Endothelial cell of umbilical vein (primary cell): ENCODE measurements around the gene PPP5C. TPM values are rescaled to one million over a fixed set of nuclear protein-coding genes. Genes with fewer than 3 reads are reported as not detected.

ENCODE experiments used
- BruUV-seq: library from RNA; stranded (reverse); fragments of 400-500 nt; replicated peaks from 2 replicates; lab custom pipeline; 2021; lab: Mats Ljungman, UMichigan
- CTCF ChIA-PET: fragments of 300-600, 350-600 bp; sonication (Branson Sonifier 250); formaldehyde crosslinking; loops from one replicate; lab custom pipeline; 2021; ENCODE audit warnings: antibody characterized with exemption, inconsistent platforms; lab: Charles Lee
- POLR2A ChIA-PET: fragments of 300-600, 350-600 bp; sonication (Branson Sonifier 250); formaldehyde crosslinking; loops from one replicate; lab custom pipeline; 2021; ENCODE audit warnings: antibody characterized with exemption, inconsistent platforms; lab: Charles Lee
- DNase-seq: peaks from one replicate; pipeline ENCODE4 v3.0.0-alpha.2; 2011; ENCODE audit warnings: low read depth, low spot score
- FAIRE-seq: peaks from 2 replicates; lab custom pipeline; 2011; peaks lifted over from hg19 to GRCh38; lab: Jason Lieb, UNC
- H2AFZ ChIP-seq: 2 replicates; pipeline ENCODE4 v1.6.0; 2012; ENCODE audit warnings: low read depth, low read length, control low read depth, inconsistent platforms
- H3K27ac ChIP-seq: 2 replicates; pipeline ENCODE4 v1.5.1; 2011; ENCODE audit warnings: low read depth, mild to moderate bottlenecking, control low read depth, low read length, moderate library complexity; ENCODE audit not compliant: insufficient read depth
- H3K27me3 ChIP-seq, 2 experiments: 2 replicates each; pipeline versions ENCODE4 v1.6.0 to v1.6.1; 2011; ENCODE audit warnings: low read length in 2 of 2, mixed read lengths in 1 of 2; ENCODE audit not compliant: control insufficient read depth in 2 of 2, insufficient read depth in 2 of 2
- H3K36me3 ChIP-seq, 2 experiments: 2 replicates in 1 of 2; 3 replicates in 1 of 2; pipeline ENCODE4 v1.5.1; 2011; ENCODE audit warnings: low read length in 2 of 2, mild to moderate bottlenecking in 1 of 2, moderate library complexity in 1 of 2; ENCODE audit not compliant: control insufficient read depth in 2 of 2, insufficient read depth in 2 of 2; ENCODE audit errors: extremely low read depth in 1 of 2
- H3K4me1 ChIP-seq: 3 replicates; pipeline ENCODE4 v1.5.1; 2011; ENCODE audit warnings: mild to moderate bottlenecking, low read length; ENCODE audit not compliant: control insufficient read depth, insufficient read depth; ENCODE audit errors: extremely low read depth
- H3K4me2 ChIP-seq: 2 replicates; pipeline ENCODE4 v1.6.1; 2011; ENCODE audit warnings: low read length, control low read depth, mixed read lengths; ENCODE audit not compliant: insufficient read depth
- H3K4me3 ChIP-seq, 3 experiments: fragments of 200-600 bp in 1 of 3; sonication (generic), shearing (Covaris generic) in 1 of 3; replicated peaks in 1 of 3; 2 replicates each; pipeline ENCODE4 v1.5.1; 2011 to 2016; ENCODE audit warnings: control low read depth in 3 of 3, low read length in 3 of 3, mild to moderate bottlenecking in 2 of 3, inconsistent platforms in 1 of 3, low read depth in 1 of 3, moderate library complexity in 1 of 3; ENCODE audit not compliant: insufficient read depth in 1 of 3
- H3K79me2 ChIP-seq: 2 replicates; pipeline ENCODE4 v1.6.0; 2012; ENCODE audit warnings: low read length, inconsistent platforms; ENCODE audit not compliant: control insufficient read depth, insufficient read depth
- H3K9ac ChIP-seq: replicated peaks from 2 replicates; pipeline ENCODE3; 2011; ENCODE audit warnings: low read length, control low read depth; ENCODE audit not compliant: insufficient read depth; ENCODE audit errors: extremely low read depth
- H3K9me1 ChIP-seq: replicated peaks from 3 replicates; pipeline ENCODE4 v1.6.0; 2011; ENCODE audit warnings: mild to moderate bottlenecking, low read length; ENCODE audit not compliant: control insufficient read depth, insufficient read depth; ENCODE audit errors: extremely low read depth
- H3K9me3 ChIP-seq: replicated peaks from 2 replicates; pipeline ENCODE4 v1.5.1; 2012; ENCODE audit warnings: low read length, inconsistent platforms; ENCODE audit not compliant: control insufficient read depth, insufficient read depth
- H4K20me1 ChIP-seq: replicated peaks from 2 replicates; pipeline ENCODE3; 2011; ENCODE audit warnings: mild to moderate bottlenecking, low read length; ENCODE audit not compliant: control insufficient read depth, insufficient read depth; ENCODE audit errors: extremely low read depth
- CTCF ChIP-seq, 2 donors: IDR thresholded peaks; 1 replicate in 1 of 2; 2 replicates in 1 of 2; pipeline ENCODE4 v1.5.1; 2011; ENCODE audit warnings: low read length in 2 of 2, mild to moderate bottlenecking in 2 of 2, moderate library complexity in 2 of 2, control low read depth in 1 of 2, inconsistent platforms in 1 of 2, low read depth in 1 of 2; ENCODE audit not compliant: insufficient read depth in 1 of 2; ENCODE audit errors: extremely low read depth in 1 of 2
- FOS ChIP-seq: IDR thresholded peaks from 2 replicates; pipeline ENCODE4 v1.6.1; 2011; ENCODE audit warnings: mild to moderate bottlenecking, low read length, moderate library complexity, borderline replicate concordance; ENCODE audit not compliant: insufficient read depth
- GATA2 ChIP-seq: IDR thresholded peaks from 2 replicates; pipeline ENCODE4 v1.7.0; 2011; ENCODE audit warnings: low read depth, mild to moderate bottlenecking, moderate library complexity, mixed read lengths, low read length; ENCODE audit not compliant: insufficient read length, insufficient read depth
- JUN ChIP-seq: IDR thresholded peaks from 2 replicates; pipeline ENCODE4 v1.6.1; 2011; ENCODE audit warnings: borderline replicate concordance, low read depth; ENCODE audit not compliant: insufficient read length, insufficient read depth
- MAX ChIP-seq: IDR thresholded peaks from 2 replicates; pipeline ENCODE4 v1.6.1; 2011; ENCODE audit not compliant: insufficient read depth, insufficient read length
- POLR2A ChIP-seq: IDR thresholded peaks from 2 replicates; pipeline ENCODE4 v1.6.1; 2012; ENCODE audit warnings: low read depth, mild to moderate bottlenecking, control low read depth, low read length
- POLR2AphosphoS5 ChIP-seq: IDR thresholded peaks from 2 replicates; pipeline ENCODE4 v1.6.1; 2012; ENCODE audit warnings: low read depth, mild to moderate bottlenecking, control low read depth, low read length, moderate library complexity; ENCODE audit not compliant: insufficient read depth
- dilution Hi-C: fragments of 300-500 bp; cut with MboI; formaldehyde crosslinking; loops from one replicate; pipeline ENCODE4 v1.15.0; 2019; ENCODE audit warnings: low sequenced_read_pairs; ENCODE audit not compliant: extremely low pct_ligation_motif_present
- intact Hi-C: fragments of 100-400 bp; cut with micrococcal nuclease; formaldehyde crosslinking; loops from one replicate; pipeline ENCODE4 v1.10.0; 2022
- polyA plus RNA-seq, 4 experiments: library from polyadenylated mRNA; depleted of rRNA in 3 of 4; stranded (reverse) in 3 of 4; unstranded in 1 of 4; fragments of >200 nt; gene quantifications; 2 replicates each; pipeline versions ENCODE4 v1.2.1 to v1.2.3, GENCODE V29; 2011 to 2012; ENCODE audit warnings: missing spikeins in 1 of 4
- total RNA-seq: library from RNA; stranded (reverse); gene quantifications from 2 replicates; pipeline ENCODE4 v1.2.3, GENCODE V29; 2021

PPP5C gene
- total and polyA plus RNA-seq, 2 donors (not counting 3 experiments of a cell fraction or from before 2014, with no cell fraction given), result 114 to 172 TPM

DNA sequence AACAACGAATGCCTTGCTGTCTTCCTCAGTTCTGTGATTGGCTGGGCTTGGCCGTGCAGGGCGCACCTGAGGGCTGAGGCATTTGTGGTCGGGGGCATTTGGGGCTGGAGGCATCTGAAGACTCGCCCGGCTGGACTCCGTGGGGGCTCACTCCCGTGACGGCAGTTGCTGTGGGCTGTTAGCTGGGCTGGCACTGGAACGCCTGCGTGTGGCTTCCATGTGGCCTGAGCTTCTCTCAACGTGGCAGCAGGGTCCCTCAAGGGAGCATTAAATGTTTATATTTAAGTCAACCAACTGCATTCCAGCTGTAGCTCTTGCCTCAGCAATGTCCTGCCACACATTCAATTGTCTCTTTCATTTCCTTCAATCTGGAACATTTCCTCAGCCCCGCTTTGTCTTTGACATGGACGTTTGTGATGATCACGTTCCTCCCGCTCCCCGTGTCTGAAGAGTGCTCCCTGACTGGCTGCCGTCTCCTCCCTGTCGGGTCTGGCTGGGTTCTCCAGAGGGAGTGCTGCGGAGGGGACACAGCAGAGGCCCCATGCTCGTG, 45.4 kb downstream of the PPP5C start:
- Histone ChIP-seq H2AFZ (no peak overlapping the region), H3K36me3 (peaks cover 13 to 32% of the 10 kb centered on the region in 2 experiments), H3K4me1 (no peaks in the 10 kb centered on the region), H3K9me3 (no peaks in the 10 kb centered on the region), H3K9me1 (no peaks in the 10 kb centered on the region), H3K27ac (no peak overlapping the region), H4K20me1 (no peaks in the 10 kb centered on the region), H3K4me3 (no peak overlapping the region), H3K79me2 (no peaks in the 10 kb centered on the region), H3K4me2 (no peak overlapping the region), H3K9ac (no peak overlapping the region), H3K27me3 (no peaks in the 10 kb centered on the region)
- no peak for FAIRE-seq
- intact Hi-C loops (no loop called here), dilution Hi-C loops (no loop called here)
- TF ChIP-seq MAX, result no peak
- TF ChIP-seq FOS, result no peak
- no peak for TF ChIP-seq JUN
- no peak for TF ChIP-seq POLR2A
- TF ChIP-seq GATA2, result no peak
- no peak for TF ChIP-seq CTCF (IDR thresholded peaks at IDR 0.05; ENCODE audit: extremely low read depth in 1 of 2, insufficient read depth in 1 of 2, low read depth in 1 of 2, low read length in 2 of 2)
- no peak for TF ChIP-seq POLR2AphosphoS5
- no TSS peak for BruUV-seq
- no peak for DNase-seq
- ChIA-PET POLR2A (no interaction called here), CTCF (interaction anchor here (1.1 to 1.8 kb wide), 3 partner anchors 20 to 138 kb away, joined by 3 to 5 read pairs (median 4); no protein-coding TSS in a partner anchor)
